ENCODE measurements around the gene ADCYAP1R1.

GRCh38 chr7:31075086-31075405, 22.9 kb downstream of the ADCYAP1R1 start:
- no peak for TF ChIP-seq CTCF (IDR thresholded peaks at IDR 0.05)
- TF ChIP-seq POLR2A (IDR thresholded peaks at IDR 0.05): no peak
